WTC11 (cell line): ENCODE results near the gene CNTNAP2. TPM values are rescaled to one million over a fixed set of nuclear protein-coding genes. Genes with fewer than 3 reads are reported as not detected.

ENCODE experiments used
- ATAC-seq: fragments of 200-7000 bp; cut with Tn5 transposase; 2 replicates; pipeline ENCODE4 v1.10.0; 2021; ENCODE audit warnings: mild to moderate bottlenecking, moderate library complexity
- CTCF ChIA-PET: fragments of 300-600 bp; sonication (Branson Sonifier 250); formaldehyde crosslinking; loops from one replicate; lab custom pipeline; 2021; ENCODE audit warnings: antibody characterized with exemption; lab: Charles Lee
- POLR2A ChIA-PET: fragments of 350-600 bp; sonication (Branson Sonifier 250); formaldehyde crosslinking; loops from one replicate; lab custom pipeline; 2021; ENCODE audit warnings: antibody characterized with exemption; lab: Charles Lee
- DNase-seq: peaks from one replicate; pipeline ENCODE4 v3.0.0; 2021; ENCODE audit warnings: low spot score
- H3K27ac Mint-ChIP-seq: 2 replicates; pipeline ENCODE4 v1.8.0; 2021; ENCODE audit warnings: mixed read lengths
- H3K27me3 Mint-ChIP-seq: 2 replicates; pipeline ENCODE4 v1.8.0; 2021; ENCODE audit warnings: low read depth, mild to moderate bottlenecking, moderate library complexity, mixed read lengths
- H3K36me3 Mint-ChIP-seq: 2 replicates; pipeline ENCODE4 v1.8.0; 2021; ENCODE audit warnings: mixed read lengths
- H3K4me1 Mint-ChIP-seq: 2 replicates; pipeline ENCODE4 v1.8.0; 2022; ENCODE audit warnings: mixed read lengths
- H3K4me3 Mint-ChIP-seq: 2 replicates; pipeline ENCODE4 v1.8.0; 2021; ENCODE audit warnings: mild to moderate bottlenecking, moderate library complexity, mixed read lengths
- H3K9me3 Mint-ChIP-seq: 2 replicates; pipeline ENCODE4 v1.8.0; 2021; ENCODE audit warnings: mixed read lengths
- MYBL2 ChIP-seq: sonication (generic); formaldehyde crosslinking; IDR thresholded peaks from 2 replicates; pipeline ENCODE4 v1.8.1; 2023; ENCODE audit warnings: mild to moderate bottlenecking, moderate library complexity, missing genetic modification reagents
- NFYB ChIP-seq: sonication (generic); formaldehyde crosslinking; conservative IDR thresholded peaks from 2 replicates; pipeline ENCODE4 v1.8.0; 2022; ENCODE audit warnings: low read depth, missing genetic modification reagents
- TCF7 ChIP-seq: sonication (generic); formaldehyde crosslinking; IDR thresholded peaks from 2 replicates; pipeline ENCODE4 v1.8.0; 2022; ENCODE audit warnings: mild to moderate bottlenecking, low read depth, missing genetic modification reagents, moderate library complexity
- TEAD1 ChIP-seq: sonication (generic); formaldehyde crosslinking; IDR thresholded peaks from 2 replicates; pipeline ENCODE4 v1.8.0; 2022; ENCODE audit warnings: mild to moderate bottlenecking, missing genetic modification reagents
- ZNF671 ChIP-seq: fragments of 250-450 bp; sonication (Bioruptor Pico); IDR thresholded peaks from 2 replicates; pipeline ENCODE4 v1.8.0; 2021; ENCODE audit warnings: mild to moderate bottlenecking
- total RNA-seq: library from RNA; stranded (reverse); gene quantifications from 3 replicates; pipeline ENCODE4 v1.2.3, GENCODE V29; 2021
- TF ChIP-seq, protein P1 (sequence below): fragments of 250-450 bp; sonication (Bioruptor Pico); conservative IDR thresholded peaks from 2 replicates; pipeline ENCODE4 v1.9.0; 2021; ENCODE audit warnings: mild to moderate bottlenecking
- TF ChIP-seq, protein P2 (sequence below): sonication (generic); formaldehyde crosslinking; IDR thresholded peaks from 2 replicates; pipeline ENCODE4 v1.8.0; 2022; ENCODE audit warnings: missing genetic modification reagents
- TF ChIP-seq, protein P3 (sequence below): sonication (generic); formaldehyde crosslinking; conservative IDR thresholded peaks from 2 replicates; pipeline ENCODE4 v1.8.1; 2023; ENCODE audit warnings: mild to moderate bottlenecking, low read depth, missing genetic modification reagents, moderate library complexity
- TF ChIP-seq, protein P4 (sequence below): sonication (generic); formaldehyde crosslinking; IDR thresholded peaks from 2 replicates; pipeline ENCODE4 v1.8.1; 2022; ENCODE audit warnings: missing genetic modification reagents, borderline replicate concordance
- TF ChIP-seq, protein P5 (sequence below): fragments of 200-600 bp; IDR thresholded peaks from 2 replicates; pipeline ENCODE4 v1.8.0; 2022; ENCODE audit warnings: antibody characterized with exemption

Gene CNTNAP2
- total RNA-seq, 1 experiment from 2014 or later, result 63.8 TPM

DNA sequence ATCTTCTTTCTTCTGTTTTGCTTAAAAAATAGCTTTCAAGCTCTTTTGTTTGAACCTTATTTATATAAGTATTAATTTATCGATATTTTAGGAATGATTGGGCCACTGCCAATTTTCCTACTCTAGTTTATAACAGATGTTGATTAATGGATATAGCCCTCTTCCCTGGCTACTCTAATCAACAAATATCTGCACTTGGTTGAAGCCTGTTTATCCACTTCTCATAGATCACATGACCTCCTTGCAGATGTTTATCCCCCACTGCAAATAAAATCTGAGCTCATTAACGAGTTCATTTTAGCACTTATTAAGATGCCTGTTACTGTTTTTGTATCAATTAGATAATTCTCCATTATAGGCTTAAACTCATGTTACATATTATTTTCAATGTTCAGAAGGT lies 715.3 kb downstream of the CNTNAP2 start:
- H3K9me3 Mint-ChIP-seq, result peaks cover 2% of the 10 kb centered on the region

More for the DNA sequence above, 715.3 kb downstream of the CNTNAP2 start:
- H3K27ac Mint-ChIP-seq, result no peak overlapping the region
- no peaks in the 10 kb centered on the region for H3K4me1 Mint-ChIP-seq
- H3K36me3 Mint-ChIP-seq, result no peaks in the 10 kb centered on the region
- POLR2A ChIA-PET, result no interaction called here
- TF ChIP-seq ZNF671 (CRISPR knock-in tag) (no peak), TEAD1 (no peak), TCF7 (CRISPR knock-in tag) (no peak), NFYB (CRISPR knock-in tag) (no peak), MYBL2 (CRISPR knock-in tag) (no peak)
- TF ChIP-seq, protein P1, sequence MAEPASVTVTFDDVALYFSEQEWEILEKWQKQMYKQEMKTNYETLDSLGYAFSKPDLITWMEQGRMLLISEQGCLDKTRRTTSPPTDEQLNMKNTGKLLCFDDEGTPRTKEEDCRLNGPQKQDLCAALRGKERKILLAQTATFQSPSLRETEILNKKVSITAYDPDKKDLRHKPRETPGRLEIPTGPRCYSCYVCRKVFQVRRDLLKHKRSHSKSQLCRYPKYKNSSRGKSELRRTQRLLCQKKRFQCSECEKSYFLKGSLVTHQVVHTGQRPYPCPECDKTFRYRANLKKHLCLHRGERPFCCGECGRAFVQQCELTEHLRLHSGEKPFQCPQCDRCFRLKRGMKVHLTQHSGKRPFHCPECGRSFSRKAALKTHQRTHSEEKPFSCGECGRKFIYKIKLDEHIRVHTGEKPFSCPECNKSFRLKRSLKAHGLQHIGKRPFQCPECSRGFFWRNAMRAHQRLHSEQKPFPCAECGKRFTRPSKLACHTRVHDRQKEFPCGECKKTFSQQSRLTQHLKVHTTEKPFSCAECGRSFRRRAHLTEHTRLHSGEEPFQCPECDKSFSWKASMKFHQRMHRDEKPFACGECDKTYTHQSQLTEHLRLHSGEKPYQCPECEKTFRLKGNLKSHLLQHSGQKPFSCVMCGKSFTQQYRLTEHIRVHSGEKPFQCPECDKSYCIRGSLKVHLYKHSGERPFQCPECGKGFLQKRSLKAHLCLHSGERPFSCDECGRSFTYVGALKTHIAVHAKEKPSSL (CRISPR knock-in tag), result no peak
- TF ChIP-seq, protein P2, sequence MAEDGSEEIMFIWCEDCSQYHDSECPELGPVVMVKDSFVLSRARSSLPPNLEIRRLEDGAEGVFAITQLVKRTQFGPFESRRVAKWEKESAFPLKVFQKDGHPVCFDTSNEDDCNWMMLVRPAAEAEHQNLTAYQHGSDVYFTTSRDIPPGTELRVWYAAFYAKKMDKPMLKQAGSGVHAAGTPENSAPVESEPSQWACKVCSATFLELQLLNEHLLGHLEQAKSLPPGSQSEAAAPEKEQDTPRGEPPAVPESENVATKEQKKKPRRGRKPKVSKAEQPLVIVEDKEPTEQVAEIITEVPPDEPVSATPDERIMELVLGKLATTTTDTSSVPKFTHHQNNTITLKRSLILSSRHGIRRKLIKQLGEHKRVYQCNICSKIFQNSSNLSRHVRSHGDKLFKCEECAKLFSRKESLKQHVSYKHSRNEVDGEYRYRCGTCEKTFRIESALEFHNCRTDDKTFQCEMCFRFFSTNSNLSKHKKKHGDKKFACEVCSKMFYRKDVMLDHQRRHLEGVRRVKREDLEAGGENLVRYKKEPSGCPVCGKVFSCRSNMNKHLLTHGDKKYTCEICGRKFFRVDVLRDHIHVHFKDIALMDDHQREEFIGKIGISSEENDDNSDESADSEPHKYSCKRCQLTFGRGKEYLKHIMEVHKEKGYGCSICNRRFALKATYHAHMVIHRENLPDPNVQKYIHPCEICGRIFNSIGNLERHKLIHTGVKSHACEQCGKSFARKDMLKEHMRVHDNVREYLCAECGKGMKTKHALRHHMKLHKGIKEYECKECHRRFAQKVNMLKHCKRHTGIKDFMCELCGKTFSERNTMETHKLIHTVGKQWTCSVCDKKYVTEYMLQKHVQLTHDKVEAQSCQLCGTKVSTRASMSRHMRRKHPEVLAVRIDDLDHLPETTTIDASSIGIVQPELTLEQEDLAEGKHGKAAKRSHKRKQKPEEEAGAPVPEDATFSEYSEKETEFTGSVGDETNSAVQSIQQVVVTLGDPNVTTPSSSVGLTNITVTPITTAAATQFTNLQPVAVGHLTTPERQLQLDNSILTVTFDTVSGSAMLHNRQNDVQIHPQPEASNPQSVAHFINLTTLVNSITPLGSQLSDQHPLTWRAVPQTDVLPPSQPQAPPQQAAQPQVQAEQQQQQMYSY (CRISPR knock-in tag), result no peak
- TF ChIP-seq, protein P3, sequence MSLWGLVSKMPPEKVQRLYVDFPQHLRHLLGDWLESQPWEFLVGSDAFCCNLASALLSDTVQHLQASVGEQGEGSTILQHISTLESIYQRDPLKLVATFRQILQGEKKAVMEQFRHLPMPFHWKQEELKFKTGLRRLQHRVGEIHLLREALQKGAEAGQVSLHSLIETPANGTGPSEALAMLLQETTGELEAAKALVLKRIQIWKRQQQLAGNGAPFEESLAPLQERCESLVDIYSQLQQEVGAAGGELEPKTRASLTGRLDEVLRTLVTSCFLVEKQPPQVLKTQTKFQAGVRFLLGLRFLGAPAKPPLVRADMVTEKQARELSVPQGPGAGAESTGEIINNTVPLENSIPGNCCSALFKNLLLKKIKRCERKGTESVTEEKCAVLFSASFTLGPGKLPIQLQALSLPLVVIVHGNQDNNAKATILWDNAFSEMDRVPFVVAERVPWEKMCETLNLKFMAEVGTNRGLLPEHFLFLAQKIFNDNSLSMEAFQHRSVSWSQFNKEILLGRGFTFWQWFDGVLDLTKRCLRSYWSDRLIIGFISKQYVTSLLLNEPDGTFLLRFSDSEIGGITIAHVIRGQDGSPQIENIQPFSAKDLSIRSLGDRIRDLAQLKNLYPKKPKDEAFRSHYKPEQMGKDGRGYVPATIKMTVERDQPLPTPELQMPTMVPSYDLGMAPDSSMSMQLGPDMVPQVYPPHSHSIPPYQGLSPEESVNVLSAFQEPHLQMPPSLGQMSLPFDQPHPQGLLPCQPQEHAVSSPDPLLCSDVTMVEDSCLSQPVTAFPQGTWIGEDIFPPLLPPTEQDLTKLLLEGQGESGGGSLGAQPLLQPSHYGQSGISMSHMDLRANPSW (CRISPR knock-in tag), result no peak
- TF ChIP-seq, protein P4, sequence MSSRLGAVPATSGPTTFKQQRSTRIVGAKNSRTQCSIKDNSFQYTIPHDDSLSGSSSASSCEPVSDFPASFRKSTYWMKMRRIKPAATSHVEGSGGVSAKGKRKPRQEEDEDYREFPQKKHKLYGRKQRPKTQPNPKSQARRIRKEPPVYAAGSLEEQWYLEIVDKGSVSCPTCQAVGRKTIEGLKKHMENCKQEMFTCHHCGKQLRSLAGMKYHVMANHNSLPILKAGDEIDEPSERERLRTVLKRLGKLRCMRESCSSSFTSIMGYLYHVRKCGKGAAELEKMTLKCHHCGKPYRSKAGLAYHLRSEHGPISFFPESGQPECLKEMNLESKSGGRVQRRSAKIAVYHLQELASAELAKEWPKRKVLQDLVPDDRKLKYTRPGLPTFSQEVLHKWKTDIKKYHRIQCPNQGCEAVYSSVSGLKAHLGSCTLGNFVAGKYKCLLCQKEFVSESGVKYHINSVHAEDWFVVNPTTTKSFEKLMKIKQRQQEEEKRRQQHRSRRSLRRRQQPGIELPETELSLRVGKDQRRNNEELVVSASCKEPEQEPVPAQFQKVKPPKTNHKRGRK (CRISPR knock-in tag), result no peak
- TF ChIP-seq, protein P5, sequence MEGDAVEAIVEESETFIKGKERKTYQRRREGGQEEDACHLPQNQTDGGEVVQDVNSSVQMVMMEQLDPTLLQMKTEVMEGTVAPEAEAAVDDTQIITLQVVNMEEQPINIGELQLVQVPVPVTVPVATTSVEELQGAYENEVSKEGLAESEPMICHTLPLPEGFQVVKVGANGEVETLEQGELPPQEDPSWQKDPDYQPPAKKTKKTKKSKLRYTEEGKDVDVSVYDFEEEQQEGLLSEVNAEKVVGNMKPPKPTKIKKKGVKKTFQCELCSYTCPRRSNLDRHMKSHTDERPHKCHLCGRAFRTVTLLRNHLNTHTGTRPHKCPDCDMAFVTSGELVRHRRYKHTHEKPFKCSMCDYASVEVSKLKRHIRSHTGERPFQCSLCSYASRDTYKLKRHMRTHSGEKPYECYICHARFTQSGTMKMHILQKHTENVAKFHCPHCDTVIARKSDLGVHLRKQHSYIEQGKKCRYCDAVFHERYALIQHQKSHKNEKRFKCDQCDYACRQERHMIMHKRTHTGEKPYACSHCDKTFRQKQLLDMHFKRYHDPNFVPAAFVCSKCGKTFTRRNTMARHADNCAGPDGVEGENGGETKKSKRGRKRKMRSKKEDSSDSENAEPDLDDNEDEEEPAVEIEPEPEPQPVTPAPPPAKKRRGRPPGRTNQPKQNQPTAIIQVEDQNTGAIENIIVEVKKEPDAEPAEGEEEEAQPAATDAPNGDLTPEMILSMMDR, result no peak
- no peak for DNase-seq
- CTCF ChIA-PET, result no interaction called here
- no peaks in the 10 kb centered on the region for H3K27me3 Mint-ChIP-seq
- ATAC-seq, result no peak
- H3K4me3 Mint-ChIP-seq, result no peak overlapping the region
